Neuronal stem cell (in vitro differentiated cells): Measurements from ENCODE around the gene FAM107A.

ENCODE experiments used
- DNase-seq: peaks from one replicate; pipeline ENCODE4 v3.0.0-alpha.2; 2013; ENCODE audit warnings: low spot score
- H2AFZ ChIP-seq: one replicate; pipeline ENCODE4 v1.6.1; 2013; ENCODE audit warnings: mild to moderate bottlenecking, low read length, inconsistent platforms
- H2AK5ac ChIP-seq: 2 replicates; pipeline ENCODE4 v1.6.1; 2013; ENCODE audit warnings: low read depth, mild to moderate bottlenecking, inconsistent platforms, low read length, moderate library complexity, mixed read lengths
- H2BK120ac ChIP-seq: 2 replicates; pipeline ENCODE4 v1.6.1; 2013; ENCODE audit warnings: low read depth, mild to moderate bottlenecking, inconsistent platforms, low read length, moderate library complexity, mixed read lengths
- H2BK12ac ChIP-seq: one replicate; pipeline ENCODE4 v1.6.1; 2013; ENCODE audit warnings: low read length, inconsistent platforms
- H2BK15ac ChIP-seq: 2 replicates; pipeline ENCODE4 v1.6.1; 2013; ENCODE audit warnings: mild to moderate bottlenecking, low read length, inconsistent platforms, mixed read lengths
- H2BK5ac ChIP-seq: one replicate; pipeline ENCODE4 v1.6.1; 2013; ENCODE audit warnings: inconsistent platforms, mild to moderate bottlenecking, low read length, moderate library complexity
- H3K14ac ChIP-seq: one replicate; pipeline ENCODE4 v1.6.1; 2013; ENCODE audit warnings: low read length, inconsistent platforms
- H3K18ac ChIP-seq: 2 replicates; pipeline ENCODE4 v1.6.1; 2013; ENCODE audit warnings: low read length, inconsistent platforms
- H3K23ac ChIP-seq: 2 replicates; pipeline ENCODE4 v1.6.1; 2013; ENCODE audit warnings: low read depth, mild to moderate bottlenecking, mixed read lengths, low read length, inconsistent platforms; ENCODE audit not compliant: poor library complexity
- H3K27ac ChIP-seq: replicated peaks from 3 replicates; pipeline ENCODE4 v1.5.1; 2013; ENCODE audit warnings: low read length, inconsistent platforms
- H3K27me3 ChIP-seq, 3 experiments: 2 replicates each; pipeline ENCODE4 v1.6.1; 2013; ENCODE audit warnings: low read length in 3 of 3, mild to moderate bottlenecking in 2 of 3, inconsistent platforms in 1 of 3, low read depth in 1 of 3, mixed read lengths in 1 of 3, moderate library complexity in 1 of 3; ENCODE audit not compliant: control insufficient read depth in 3 of 3, insufficient read depth in 3 of 3
- H3K36me3 ChIP-seq, 2 donors: replicated peaks in 1 of 2; 2 replicates each; pipeline ENCODE4 v1.6.1; 2013; ENCODE audit warnings: low read length in 2 of 2; ENCODE audit not compliant: control insufficient read depth in 2 of 2, insufficient read depth in 2 of 2
- H3K4ac ChIP-seq: 2 replicates; pipeline ENCODE4 v1.6.1; 2013; ENCODE audit warnings: inconsistent platforms, mild to moderate bottlenecking, low read length, moderate library complexity
- H3K4me1 ChIP-seq, 2 donors: 1 replicate in 1 of 2; 2 replicates in 1 of 2; pipeline ENCODE4 v1.6.1; 2013; ENCODE audit warnings: low read length in 2 of 2, low read depth in 1 of 2; ENCODE audit not compliant: control insufficient read depth in 2 of 2, insufficient read depth in 1 of 2
- H3K4me2 ChIP-seq: one replicate; pipeline ENCODE4 v1.6.1; 2013; ENCODE audit warnings: mild to moderate bottlenecking, low read length, inconsistent platforms; ENCODE audit not compliant: insufficient read depth, poor library complexity, severe bottlenecking
- H3K4me3 ChIP-seq, 2 donors: 2 replicates each; pipeline ENCODE4 v1.5.1; 2013; ENCODE audit warnings: low read length in 2 of 2, mild to moderate bottlenecking in 2 of 2, inconsistent platforms in 1 of 2, moderate library complexity in 1 of 2
- H3K79me1 ChIP-seq: one replicate; pipeline ENCODE4 v1.6.1; 2013; ENCODE audit warnings: low read depth, mild to moderate bottlenecking, inconsistent platforms, low read length, moderate library complexity
- H3K9ac ChIP-seq: one replicate; pipeline ENCODE4 v1.6.1; 2013; ENCODE audit warnings: mild to moderate bottlenecking, low read depth, low read length, inconsistent platforms; ENCODE audit not compliant: poor library complexity
- H3K9me3 ChIP-seq, 2 donors: replicated peaks in 1 of 2; 2 replicates each; pipeline versions ENCODE3 to v1.6.1; 2013; ENCODE audit warnings: low read length in 2 of 2, mild to moderate bottlenecking in 2 of 2, inconsistent platforms in 1 of 2, low read depth in 1 of 2, mixed read lengths in 1 of 2, moderate library complexity in 1 of 2; ENCODE audit not compliant: control insufficient read depth in 2 of 2, insufficient read depth in 1 of 2
- H4K8ac ChIP-seq: one replicate; pipeline ENCODE4 v1.6.1; 2013; ENCODE audit warnings: low read depth, mild to moderate bottlenecking, inconsistent platforms, low read length, moderate library complexity
- H4K91ac ChIP-seq: one replicate; pipeline ENCODE4 v1.6.1; 2013; ENCODE audit warnings: low read length, low read depth, mild to moderate bottlenecking, inconsistent platforms; ENCODE audit not compliant: poor library complexity
- WGBS, 2 donors: extraction: QIAGEN DNeasy Blood & Tissue Kit; methylation state at CpG; one replicate each; pipeline ENCODE4 v1.1.7; 2013; ENCODE audit warnings: missing lambda C conversion rate in 2 of 2, mixed read lengths in 1 of 2; ENCODE audit not compliant: insufficient read length in 2 of 2, insufficient replicate concordance in 1 of 2; ENCODE audit errors: extremely low coverage in 2 of 2; 5-methylcytosine and 5-hydroxymethylcytosine counted together

The FAM107A gene

GRCh38 chr3:58609990-58610389 lies 32.8 kb upstream of the FAM107A start:
- WGBS, 2 donors = no CpG with 5 or more reads among the region's 7 CpGs
- Histone ChIP-seq H2BK12ac (no peak overlapping the region), H3K4me3 (no peak overlapping the region), H3K36me3 (no peaks in the 10 kb centered on the region), H3K9ac (no peak overlapping the region), H2AK5ac (no peak overlapping the region), H3K27me3 (no peaks in the 10 kb centered on the region), H4K91ac (no peak overlapping the region), H3K23ac (no peak overlapping the region), H3K9me3 (no peaks in the 10 kb centered on the region), H3K14ac (no peak overlapping the region), H4K8ac (no peak overlapping the region), H3K18ac (peak overlapping the region; percentile 11), H2BK120ac (no peak overlapping the region), H2BK5ac (no peak overlapping the region), H2BK15ac (no peak overlapping the region), H3K27ac (no peak overlapping the region), H2AFZ (no peak overlapping the region), H3K4me2 (no peak overlapping the region), H3K4me1 (no peaks in the 10 kb centered on the region), H3K79me1 (no peaks in the 10 kb centered on the region), H3K4ac (no peak overlapping the region)
- no peak for DNase-seq

- WGBS, 2 donors = no CpG with 5 or more reads among the region's 5 CpGs
- H3K9ac ChIP-seq = no peak overlapping the region
Observed at GRCh38 chr3:58608648-58609047, 31.5 kb upstream of the FAM107A start.

DNA sequence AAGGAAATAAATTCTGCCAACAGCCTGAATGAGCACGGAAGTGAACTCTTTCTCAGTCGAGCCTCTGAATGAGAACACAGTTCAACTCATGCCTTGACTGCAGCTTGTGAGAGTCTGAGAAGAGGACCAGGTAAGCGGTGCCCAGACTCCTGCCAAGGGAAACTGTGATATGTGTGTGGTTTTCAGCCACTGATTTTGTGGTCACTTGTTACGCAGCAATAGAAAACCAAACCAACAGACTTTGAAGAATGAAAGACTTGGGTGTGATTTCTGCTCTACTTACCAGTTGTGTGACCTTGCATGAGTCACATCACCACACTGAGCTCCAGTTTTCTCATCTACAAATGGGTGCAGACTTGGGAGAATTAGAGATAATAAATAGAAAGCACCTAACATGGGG lies 30.6 kb upstream of the FAM107A start:
- WGBS, 2 donors = no CpG with 5 or more reads among the region's 4 CpGs
- Histone ChIP-seq H2BK15ac (no peak overlapping the region), H3K4me1 (peaks cover 6 to 11% of the 10 kb centered on the region in 2 donors)

More at GRCh38 chr3:58608648-58609047, 31.5 kb upstream of the FAM107A start:
- no peak overlapping the region for H2BK120ac ChIP-seq
- H2BK12ac ChIP-seq = no peak overlapping the region
- no peaks in the 10 kb centered on the region for H3K79me1 ChIP-seq
- no peaks in the 10 kb centered on the region for H3K27me3 ChIP-seq
- no peak overlapping the region for H4K8ac ChIP-seq
- no peak overlapping the region for H3K4me3 ChIP-seq
- H3K4me1 ChIP-seq = peaks cover 2 to 7% of the 10 kb centered on the region in 2 donors
- no peak overlapping the region for H2BK15ac ChIP-seq
- no peaks in the 10 kb centered on the region for H3K36me3 ChIP-seq
- H2AFZ ChIP-seq = no peak overlapping the region
- H3K18ac ChIP-seq = peak overlapping the region; percentile 17
- no peak overlapping the region for H3K4me2 ChIP-seq
- no peaks in the 10 kb centered on the region for H3K9me3 ChIP-seq
- no peak overlapping the region for H3K4ac ChIP-seq
- no peak overlapping the region for H2BK5ac ChIP-seq
- no peak overlapping the region for H4K91ac ChIP-seq
- H3K14ac ChIP-seq = no peak overlapping the region
- no peak overlapping the region for H3K27ac ChIP-seq
- DNase-seq = no peak
- H2AK5ac ChIP-seq = no peak overlapping the region
- H3K23ac ChIP-seq = no peak overlapping the region

DNA sequence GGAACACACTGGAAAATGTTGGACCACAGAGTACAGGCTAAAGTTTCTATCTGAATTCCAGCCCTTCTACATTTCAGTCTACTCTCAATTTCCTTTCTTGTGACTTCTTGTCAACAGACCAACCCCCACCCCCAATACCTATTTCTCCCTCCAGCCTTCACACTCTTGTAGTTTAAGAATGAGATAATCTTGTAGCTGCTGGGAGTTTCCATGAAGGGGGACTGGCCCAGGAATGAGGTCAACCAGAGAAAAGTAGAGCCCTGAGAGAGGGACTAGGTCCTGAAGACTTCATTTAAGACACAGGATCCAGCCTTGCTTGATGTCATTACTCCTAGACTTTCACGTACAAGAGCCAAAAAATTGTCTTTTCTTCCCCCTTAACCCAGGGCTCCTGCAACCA lies 29.5 kb upstream of the FAM107A start:
- H4K8ac ChIP-seq = no peak overlapping the region
- no peak overlapping the region for H3K14ac ChIP-seq
- no peaks in the 10 kb centered on the region for H3K27me3 ChIP-seq
- no peak overlapping the region for H3K23ac ChIP-seq
- H2BK5ac ChIP-seq = no peak overlapping the region
- no peak overlapping the region for H3K4ac ChIP-seq
- DNase-seq = no peak
- no peaks in the 10 kb centered on the region for H3K79me1 ChIP-seq
- H3K4me1 ChIP-seq = peaks cover 8 to 11% of the 10 kb centered on the region in 2 donors
- no peak overlapping the region for H2AFZ ChIP-seq
- no peaks in the 10 kb centered on the region for H3K36me3 ChIP-seq
- H3K4me2 ChIP-seq = no peak overlapping the region
- no peak overlapping the region for H3K27ac ChIP-seq
- H3K9me3 ChIP-seq = no peaks in the 10 kb centered on the region
- WGBS, 2 donors = no CpG with 5 or more reads among the region's 1 CpG
- H3K4me3 ChIP-seq = no peak overlapping the region
- no peak overlapping the region for H4K91ac ChIP-seq
- H2BK15ac ChIP-seq = no peak overlapping the region
- H3K18ac ChIP-seq = no peak overlapping the region
- no peak overlapping the region for H2BK120ac ChIP-seq
- H3K9ac ChIP-seq = no peak overlapping the region
- H2BK12ac ChIP-seq = no peak overlapping the region
- no peak overlapping the region for H2AK5ac ChIP-seq

More for the DNA sequence above, 30.6 kb upstream of the FAM107A start:
- no peak overlapping the region for H2BK5ac ChIP-seq
- H3K4ac ChIP-seq = no peak overlapping the region
- H3K4me3 ChIP-seq = no peak overlapping the region
- H3K14ac ChIP-seq = no peak overlapping the region
- no peak overlapping the region for H3K23ac ChIP-seq
- no peak overlapping the region for H4K8ac ChIP-seq
- no peaks in the 10 kb centered on the region for H3K9me3 ChIP-seq
- no peak overlapping the region for H2AFZ ChIP-seq
- no peaks in the 10 kb centered on the region for H3K36me3 ChIP-seq
- no peak overlapping the region for H2BK120ac ChIP-seq
- DNase-seq = no peak
- no peak overlapping the region for H3K9ac ChIP-seq
- H3K4me2 ChIP-seq = no peak overlapping the region
- no peak overlapping the region for H2AK5ac ChIP-seq
- H3K27ac ChIP-seq = no peak overlapping the region
- no peak overlapping the region for H2BK12ac ChIP-seq
- no peaks in the 10 kb centered on the region for H3K79me1 ChIP-seq
- H3K27me3 ChIP-seq = no peaks in the 10 kb centered on the region
- no peak overlapping the region for H3K18ac ChIP-seq
- H4K91ac ChIP-seq = no peak overlapping the region
